Loucy (cell line): Measurements from ENCODE around the gene SH3YL1.

Experiments
- H2AFZ ChIP-seq: fragments of 200-600 bp; sonication (generic); 2 replicates; pipeline ENCODE4 v1.6.0; 2016; ENCODE audit warnings: antibody characterized with exemption, mild to moderate bottlenecking, low read length, moderate library complexity
- H3F3A ChIP-seq: fragments of 200-600 bp; 2 replicates; pipeline ENCODE4 v1.6.0; 2016; ENCODE audit warnings: antibody characterized with exemption, low read depth, mild to moderate bottlenecking
- H3K27me3 ChIP-seq: fragments of 200-600 bp; sonication (generic); 2 replicates; pipeline ENCODE4 v1.6.1; 2014; ENCODE audit warnings: low read length, mild to moderate bottlenecking; ENCODE audit not compliant: insufficient read depth, poor library complexity, severe bottlenecking
- H3K36me3 ChIP-seq: fragments of 200-600 bp; sonication (generic); 2 replicates; pipeline ENCODE4 v1.6.1; 2016; ENCODE audit warnings: low read length; ENCODE audit not compliant: insufficient read depth
- H3K4me1 ChIP-seq: fragments of 200-600 bp; sonication (generic); 2 replicates; pipeline ENCODE4 v1.5.1; 2014; ENCODE audit warnings: low read length, mild to moderate bottlenecking; ENCODE audit not compliant: insufficient read depth, poor library complexity, severe bottlenecking
- H3K4me2 ChIP-seq: fragments of 200-600 bp; sonication (generic); 2 replicates; pipeline ENCODE4 v1.6.0; 2014; ENCODE audit warnings: antibody characterized with exemption, low read length, low read depth, mild to moderate bottlenecking; ENCODE audit not compliant: poor library complexity, severe bottlenecking
- H3K4me3 ChIP-seq: fragments of 200-600 bp; sonication (generic); 2 replicates; pipeline ENCODE4 v1.5.1; 2014; ENCODE audit warnings: low read length, mild to moderate bottlenecking, mixed read lengths; ENCODE audit not compliant: poor library complexity, severe bottlenecking
- H3K79me2 ChIP-seq: fragments of 200-600 bp; sonication (generic); 2 replicates; pipeline ENCODE4 v1.6.1; 2014; ENCODE audit warnings: low read length; ENCODE audit not compliant: insufficient read depth
- H3K9ac ChIP-seq: fragments of 200-600 bp; sonication (generic); 2 replicates; pipeline ENCODE4 v1.6.0; 2014; ENCODE audit warnings: mild to moderate bottlenecking, low read depth, low read length, moderate library complexity; ENCODE audit not compliant: poor library complexity, severe bottlenecking
- H3K9me2 ChIP-seq: fragments of 200-600 bp; sonication (generic); replicated peaks from 2 replicates; pipeline ENCODE4 v1.6.1; 2016; ENCODE audit warnings: low read depth, low read length, mixed read lengths
- H3K9me3 ChIP-seq: fragments of 200-600 bp; sonication (generic); 2 replicates; pipeline ENCODE4 v1.6.1; 2014; ENCODE audit warnings: mild to moderate bottlenecking, antibody characterized with exemption, low read length, low read depth; ENCODE audit not compliant: insufficient read depth
- H4K20me1 ChIP-seq: fragments of 200-600 bp; sonication (generic); 2 replicates; pipeline ENCODE4 v1.6.0; 2014; ENCODE audit warnings: antibody characterized with exemption, low read length, mild to moderate bottlenecking; ENCODE audit not compliant: insufficient read depth, poor library complexity, severe bottlenecking
- CTCF ChIP-seq: fragments of 200-600 bp; sonication (generic); conservative IDR thresholded peaks from 2 replicates; pipeline ENCODE4 v1.5.1; 2014; ENCODE audit warnings: mild to moderate bottlenecking, antibody characterized with exemption, low read length
- EZH2phosphoT487 ChIP-seq: fragments of 200-600 bp; IDR thresholded peaks from 2 replicates; pipeline ENCODE4 v1.6.1; 2018; ENCODE audit warnings: antibody characterized with exemption, mild to moderate bottlenecking, moderate library complexity, borderline replicate concordance

Gene SH3YL1

DNA sequence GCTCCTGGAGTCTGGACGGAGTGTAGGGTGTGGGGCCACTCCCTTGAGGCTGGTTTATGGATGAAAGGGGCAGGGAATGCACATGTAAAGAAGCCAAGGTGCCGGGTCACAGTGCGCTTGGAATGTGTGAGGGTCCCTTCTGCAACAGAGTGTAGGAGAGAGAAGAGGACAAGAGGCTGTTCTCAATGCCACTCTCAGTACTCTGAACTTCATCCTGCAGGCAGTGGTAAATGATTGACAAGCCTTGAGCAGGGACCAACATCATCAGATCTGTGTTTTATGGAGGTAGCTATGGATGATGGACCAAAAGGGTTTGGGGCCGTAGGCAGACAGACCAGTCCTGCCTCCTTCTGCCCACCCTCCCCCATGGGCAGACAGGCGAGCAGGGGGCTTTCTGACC lies 31.3 kb upstream of the SH3YL1 start:
- TF ChIP-seq CTCF (no peak), EZH2phosphoT487 (no peak)
- no peak overlapping the region for H3K9ac ChIP-seq
- H3K9me2 ChIP-seq = no peaks in the 10 kb centered on the region
- H3K36me3 ChIP-seq = no peaks in the 10 kb centered on the region
- no peak overlapping the region for H2AFZ ChIP-seq
- H4K20me1 ChIP-seq = no peaks in the 10 kb centered on the region
- H3F3A ChIP-seq = no peaks in the 10 kb centered on the region
- H3K9me3 ChIP-seq = no peaks in the 10 kb centered on the region
- H3K79me2 ChIP-seq = no peaks in the 10 kb centered on the region
- H3K27me3 ChIP-seq = no peaks in the 10 kb centered on the region
- no peak overlapping the region for H3K4me2 ChIP-seq
- H3K4me1 ChIP-seq = no peaks in the 10 kb centered on the region
- H3K4me3 ChIP-seq = no peak overlapping the region

DNA sequence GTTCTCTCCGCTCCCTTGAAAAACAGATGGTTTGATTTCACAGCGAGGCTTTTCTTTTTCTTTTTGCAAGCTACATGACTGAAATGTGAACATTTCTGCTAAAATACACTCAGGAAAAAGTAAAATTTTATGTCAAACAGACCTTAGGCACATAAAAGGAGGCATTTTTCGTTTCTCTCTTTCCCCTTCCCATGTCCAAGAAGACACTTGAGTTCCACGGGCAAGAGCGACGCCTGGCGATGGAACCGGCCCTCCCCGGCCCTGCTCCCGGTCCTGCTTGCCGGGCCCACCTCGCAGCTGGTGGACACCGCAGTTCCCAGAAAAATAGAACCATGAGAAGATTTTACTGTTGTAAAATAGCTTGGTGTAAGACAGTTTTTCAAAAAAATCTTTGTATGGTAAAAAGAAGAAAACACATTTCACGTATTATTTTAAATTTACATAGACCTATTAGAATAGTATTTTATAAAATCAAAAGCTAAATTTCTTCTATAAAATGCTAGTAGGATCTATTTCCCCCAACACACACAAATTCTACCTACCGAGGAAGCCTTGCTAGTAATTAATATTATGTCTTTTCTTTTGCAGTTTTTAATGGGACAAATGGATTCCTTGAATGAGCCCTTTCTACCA lies 26.4 kb upstream of the SH3YL1 start:
- TF ChIP-seq EZH2phosphoT487 (no peak), CTCF (no peak)
- Histone ChIP-seq H3K79me2 (no peaks in the 10 kb centered on the region), H3K9me2 (no peaks in the 10 kb centered on the region), H3F3A (no peaks in the 10 kb centered on the region), H2AFZ (no peak overlapping the region), H3K4me1 (no peaks in the 10 kb centered on the region), H3K4me2 (no peak overlapping the region), H3K9ac (no peak overlapping the region), H4K20me1 (no peaks in the 10 kb centered on the region), H3K4me3 (no peak overlapping the region), H3K9me3 (no peaks in the 10 kb centered on the region), H3K27me3 (no peaks in the 10 kb centered on the region), H3K36me3 (no peaks in the 10 kb centered on the region)

DNA sequence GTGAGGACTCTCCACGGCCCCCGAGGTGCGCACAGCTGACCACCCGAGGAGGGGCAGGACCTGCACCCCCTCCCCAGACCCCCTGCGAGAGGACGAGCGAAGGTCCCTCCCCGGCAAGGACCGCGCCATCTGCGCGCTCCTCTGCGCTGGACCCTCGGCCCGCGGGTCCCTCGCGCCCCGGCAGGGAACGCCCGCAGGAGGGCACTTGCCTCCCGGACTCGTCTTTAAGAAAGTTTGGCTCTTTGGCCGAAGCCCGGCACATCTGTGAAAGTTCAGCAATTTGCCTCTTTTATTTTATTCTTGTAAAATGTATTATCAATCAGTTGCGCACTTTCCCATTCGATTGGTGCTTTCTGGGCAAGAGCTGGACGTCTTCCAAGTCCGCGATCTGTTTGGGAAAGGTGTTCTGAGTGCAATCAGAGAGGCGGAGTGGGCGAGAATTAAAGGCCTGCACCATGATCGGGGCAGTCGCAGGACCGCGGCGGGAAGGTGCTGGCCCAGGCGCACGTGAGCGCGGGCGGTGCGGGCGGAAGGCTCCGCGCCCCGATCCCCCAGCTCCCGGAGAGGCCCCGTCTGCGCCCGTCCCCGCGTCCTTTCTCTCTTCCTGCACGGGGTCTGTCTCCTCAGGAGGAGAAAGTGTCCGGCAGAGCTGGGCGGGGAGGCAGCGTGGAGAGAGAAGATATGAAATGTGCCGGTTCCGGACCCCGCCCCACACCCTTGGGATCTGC lies 25.7 kb upstream of the SH3YL1 start:
- Histone ChIP-seq H3K27me3 (no peaks in the 10 kb centered on the region), H3K4me3 (no peak overlapping the region), H3K9me2 (no peaks in the 10 kb centered on the region), H3K79me2 (no peaks in the 10 kb centered on the region), H2AFZ (no peak overlapping the region), H3K36me3 (no peaks in the 10 kb centered on the region), H4K20me1 (no peaks in the 10 kb centered on the region), H3K9me3 (no peaks in the 10 kb centered on the region), H3K4me2 (no peak overlapping the region), H3F3A (no peaks in the 10 kb centered on the region), H3K4me1 (no peaks in the 10 kb centered on the region), H3K9ac (no peak overlapping the region)
- TF ChIP-seq EZH2phosphoT487 = no peak
- TF ChIP-seq CTCF = no peak
